Glutamatergic neuron (in vitro differentiated cells): Measurements from ENCODE around the gene CD300A. TPM values are rescaled to one million over a fixed set of nuclear protein-coding genes. Genes with fewer than 3 reads are reported as not detected.

Experiments used
- DNase-seq: peaks from one replicate; pipeline ENCODE4 v3.0.0; 2022
- H3K27ac Mint-ChIP-seq: one replicate; pipeline ENCODE4 v1.8.0; 2020; ENCODE audit warnings: mild to moderate bottlenecking, mixed read lengths, inconsistent platforms; ENCODE audit not compliant: unreplicated experiment
- H3K27me3 Mint-ChIP-seq: one replicate; pipeline ENCODE4 v1.8.0; 2020; ENCODE audit warnings: mild to moderate bottlenecking, moderate library complexity, mixed read lengths, inconsistent platforms; ENCODE audit not compliant: unreplicated experiment
- H3K36me3 Mint-ChIP-seq: one replicate; pipeline ENCODE4 v1.8.0; 2020; ENCODE audit warnings: mild to moderate bottlenecking, mixed read lengths, inconsistent platforms; ENCODE audit not compliant: unreplicated experiment
- H3K4me1 Mint-ChIP-seq: one replicate; pipeline ENCODE4 v1.8.0; 2020; ENCODE audit warnings: mild to moderate bottlenecking, low read depth, mixed read lengths, inconsistent platforms; ENCODE audit not compliant: unreplicated experiment
- H3K4me3 Mint-ChIP-seq: one replicate; pipeline ENCODE4 v1.8.0; 2020; ENCODE audit warnings: mild to moderate bottlenecking, mixed read lengths, inconsistent platforms; ENCODE audit not compliant: unreplicated experiment
- H3K9me3 Mint-ChIP-seq: one replicate; pipeline ENCODE4 v1.8.0; 2020; ENCODE audit warnings: mild to moderate bottlenecking, moderate library complexity, mixed read lengths, inconsistent platforms; ENCODE audit not compliant: unreplicated experiment
- total RNA-seq: library from RNA; stranded (reverse); fragmentation: NEBNext Ultra II Directional; extraction: Animal tissue kit (Norgen Biotek cat#: 25700); gene quantifications from one replicate; pipeline ENCODE4 v1.2.1, GENCODE V29; 2021; ENCODE audit not compliant: unreplicated experiment
- TF ChIP-seq, protein P1 (sequence below): fragments of 200-600 bp; sonication (generic); IDR thresholded peaks from one replicate; pipeline ENCODE4 v1.5.0; 2021; ENCODE audit not compliant: partially characterized antibody, unreplicated experiment

The CD300A gene
- total RNA-seq, 1 donor from 2014 or later: 0.25 TPM

DNA sequence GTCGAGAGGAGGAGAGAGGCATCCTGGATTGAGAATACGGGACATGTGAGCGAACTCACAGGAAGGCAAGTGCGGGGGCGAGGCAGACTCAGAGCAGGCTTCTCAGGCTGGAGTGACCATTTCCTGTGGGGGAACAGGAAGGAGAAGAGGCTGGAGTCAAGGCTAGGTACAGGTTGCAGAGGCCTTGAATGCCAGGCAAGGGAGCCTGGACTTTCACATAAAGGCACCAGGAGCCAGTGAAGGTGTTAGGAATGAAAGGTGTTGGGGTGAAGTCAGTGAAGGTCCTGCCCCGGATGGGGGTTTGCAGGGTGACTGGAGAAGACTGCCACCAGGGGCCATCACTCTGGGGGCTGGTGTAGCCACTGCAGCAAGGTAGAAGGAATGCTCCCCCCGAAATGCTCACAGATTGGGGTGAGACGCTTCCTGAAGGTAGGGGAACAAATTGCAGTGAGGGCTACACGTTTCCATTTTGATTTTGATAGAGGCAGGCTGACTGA lies 39.8 kb upstream of the CD300A start:
- Mint-ChIP-seq H3K36me3 (no peaks in the 10 kb centered on the region), H3K27me3 (peaks cover 15% of the 10 kb centered on the region), H3K4me1 (peaks cover 27% of the 10 kb centered on the region), H3K27ac (no peak overlapping the region), H3K9me3 (peaks cover 8% of the 10 kb centered on the region), H3K4me3 (peak overlapping the region; percentile 34)
- TF ChIP-seq, protein P1, sequence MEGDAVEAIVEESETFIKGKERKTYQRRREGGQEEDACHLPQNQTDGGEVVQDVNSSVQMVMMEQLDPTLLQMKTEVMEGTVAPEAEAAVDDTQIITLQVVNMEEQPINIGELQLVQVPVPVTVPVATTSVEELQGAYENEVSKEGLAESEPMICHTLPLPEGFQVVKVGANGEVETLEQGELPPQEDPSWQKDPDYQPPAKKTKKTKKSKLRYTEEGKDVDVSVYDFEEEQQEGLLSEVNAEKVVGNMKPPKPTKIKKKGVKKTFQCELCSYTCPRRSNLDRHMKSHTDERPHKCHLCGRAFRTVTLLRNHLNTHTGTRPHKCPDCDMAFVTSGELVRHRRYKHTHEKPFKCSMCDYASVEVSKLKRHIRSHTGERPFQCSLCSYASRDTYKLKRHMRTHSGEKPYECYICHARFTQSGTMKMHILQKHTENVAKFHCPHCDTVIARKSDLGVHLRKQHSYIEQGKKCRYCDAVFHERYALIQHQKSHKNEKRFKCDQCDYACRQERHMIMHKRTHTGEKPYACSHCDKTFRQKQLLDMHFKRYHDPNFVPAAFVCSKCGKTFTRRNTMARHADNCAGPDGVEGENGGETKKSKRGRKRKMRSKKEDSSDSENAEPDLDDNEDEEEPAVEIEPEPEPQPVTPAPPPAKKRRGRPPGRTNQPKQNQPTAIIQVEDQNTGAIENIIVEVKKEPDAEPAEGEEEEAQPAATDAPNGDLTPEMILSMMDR: no peak
- DNase-seq: no peak

DNA sequence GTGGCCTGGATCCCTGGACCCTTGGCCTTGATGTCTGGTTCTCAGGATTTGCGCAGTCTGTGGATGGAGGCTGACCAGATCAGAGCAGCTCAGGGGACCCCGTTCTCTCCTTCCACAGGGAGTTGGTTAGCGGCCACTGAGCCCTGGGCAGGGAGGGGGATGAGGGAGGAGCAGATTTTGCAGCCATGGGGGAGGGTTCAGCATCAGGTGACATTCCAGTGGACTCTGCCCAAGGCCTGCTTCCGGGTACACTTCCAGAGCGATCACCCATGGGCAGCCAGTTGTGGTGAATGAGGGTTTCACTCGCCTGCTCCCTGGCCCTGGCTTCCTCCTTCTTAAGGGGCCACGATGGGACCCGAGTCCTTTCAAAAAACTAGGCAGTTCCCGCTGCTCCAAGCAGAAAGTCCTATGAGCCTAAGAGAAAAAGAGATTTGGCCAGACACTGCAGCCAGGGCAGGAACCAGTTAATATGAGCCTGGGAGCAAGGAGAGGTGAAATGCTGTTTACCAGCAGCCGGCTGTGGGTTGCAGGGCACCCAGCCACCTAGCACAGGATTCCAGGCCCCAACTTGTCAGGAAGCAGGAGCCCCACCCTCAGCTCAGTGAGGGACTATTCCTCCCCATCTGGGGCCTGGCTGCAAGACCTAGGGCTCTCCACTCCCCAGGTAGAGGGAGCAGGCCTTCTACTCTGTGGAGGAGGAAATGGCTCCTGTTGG lies 39.2 kb upstream of the CD300A start:
- TF ChIP-seq, protein P1: no peak
- peaks cover 27% of the 10 kb centered on the region for H3K4me1 Mint-ChIP-seq
- no peak overlapping the region for H3K27ac Mint-ChIP-seq
- H3K9me3 Mint-ChIP-seq: peaks cover 8% of the 10 kb centered on the region
- H3K27me3 Mint-ChIP-seq: peaks cover 15% of the 10 kb centered on the region
- DNase-seq: no peak
- no peaks in the 10 kb centered on the region for H3K36me3 Mint-ChIP-seq
- H3K4me3 Mint-ChIP-seq: no peak overlapping the region

DNA sequence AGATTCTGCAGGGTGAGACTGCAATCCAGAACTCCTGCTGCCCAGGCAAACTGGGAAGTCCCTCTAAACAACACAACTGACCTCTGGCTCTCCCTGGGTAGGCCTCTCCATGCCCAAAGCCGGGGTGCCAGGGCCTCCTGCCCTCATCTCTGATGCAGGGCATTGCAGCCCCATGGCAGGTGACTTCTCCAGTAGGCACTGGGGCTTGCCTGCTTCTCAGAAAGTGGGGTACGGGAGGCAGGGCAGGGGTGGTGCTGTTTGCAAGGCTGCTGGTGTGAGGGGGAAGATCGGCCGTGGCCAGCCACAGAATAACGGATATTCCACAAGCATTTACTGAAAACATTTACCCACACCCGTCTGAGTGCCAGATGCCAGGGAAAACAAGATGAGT lies 38.7 kb upstream of the CD300A start:
- DNase-seq: no peak
- no peaks in the 10 kb centered on the region for H3K36me3 Mint-ChIP-seq
- TF ChIP-seq, protein P1: no peak
- peaks cover 11% of the 10 kb centered on the region for H3K27me3 Mint-ChIP-seq
- H3K4me3 Mint-ChIP-seq: no peak overlapping the region
- H3K27ac Mint-ChIP-seq: no peak overlapping the region
- H3K4me1 Mint-ChIP-seq: peaks cover 27% of the 10 kb centered on the region
- H3K9me3 Mint-ChIP-seq: peaks cover 8% of the 10 kb centered on the region

DNA sequence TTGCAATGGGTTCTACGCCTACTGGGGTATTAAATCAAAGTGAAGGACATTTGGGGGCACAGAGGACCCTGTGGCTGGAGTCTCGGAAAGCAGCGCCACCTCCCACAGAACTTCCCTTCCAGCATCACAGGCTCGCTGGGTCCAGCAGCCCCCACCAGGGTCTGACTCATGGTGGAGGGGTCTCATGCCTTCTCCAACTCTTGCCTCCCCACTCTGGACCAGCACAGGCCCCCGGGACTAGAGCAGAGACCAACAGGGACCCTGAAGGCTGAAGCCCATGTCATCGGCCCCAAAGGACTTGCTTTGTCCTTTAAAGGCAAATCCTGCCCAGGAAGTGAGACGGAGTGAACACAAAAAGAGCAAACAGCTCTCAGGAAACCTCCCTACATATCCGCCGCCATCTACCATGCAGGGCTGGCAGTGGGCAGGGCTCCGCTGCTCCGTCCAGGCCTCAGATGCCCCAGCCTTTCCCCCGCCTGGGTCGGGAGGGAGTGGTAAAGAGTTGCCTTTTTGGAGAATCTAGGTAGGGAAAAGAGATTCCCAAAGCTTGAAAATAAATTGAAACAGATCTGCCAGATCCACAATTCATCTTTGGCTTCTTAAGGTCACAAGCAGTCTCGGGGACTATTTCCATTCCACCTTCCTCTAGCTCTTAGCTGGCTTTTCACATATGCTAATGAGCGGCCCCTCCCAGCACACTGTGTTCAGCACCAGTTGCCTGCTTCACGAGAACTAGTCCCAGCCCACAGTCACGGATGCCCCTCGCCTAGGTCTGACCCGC lies 36.6 kb upstream of the CD300A start:
- H3K27ac Mint-ChIP-seq: peak overlapping the region; percentile 86
- no peaks in the 10 kb centered on the region for H3K36me3 Mint-ChIP-seq
- DNase-seq: no peak
- H3K4me1 Mint-ChIP-seq: peaks cover 28% of the 10 kb centered on the region
- TF ChIP-seq, protein P1: no peak
- peaks cover 10% of the 10 kb centered on the region for H3K9me3 Mint-ChIP-seq
- peaks cover 13% of the 10 kb centered on the region for H3K27me3 Mint-ChIP-seq
- peak overlapping the region; percentile 82 for H3K4me3 Mint-ChIP-seq

DNA sequence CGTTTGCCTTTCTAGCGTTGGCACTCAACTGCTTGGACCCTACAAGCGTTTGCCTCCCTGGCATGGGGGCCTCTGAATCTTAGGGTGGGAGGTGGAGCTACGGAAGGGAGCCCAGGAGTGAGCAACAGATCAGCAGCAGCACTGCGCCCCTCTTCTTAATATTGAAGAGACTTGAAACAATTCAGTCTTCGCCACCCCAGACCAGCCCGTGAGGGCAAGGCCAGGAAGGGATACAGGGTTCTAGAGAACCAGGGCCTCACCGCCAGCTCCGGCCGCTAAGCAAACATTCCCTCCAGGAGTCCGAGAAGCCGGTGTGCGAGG lies 36.1 kb upstream of the CD300A start:
- Mint-ChIP-seq H3K27me3 (peaks cover 13% of the 10 kb centered on the region), H3K36me3 (no peaks in the 10 kb centered on the region), H3K9me3 (peaks cover 10% of the 10 kb centered on the region), H3K27ac (peak overlapping the region; percentile 86), H3K4me3 (peak overlapping the region; percentile 82), H3K4me1 (peaks cover 24% of the 10 kb centered on the region)
- TF ChIP-seq, protein P1: no peak
- DNase-seq: no peak
